HCT116 (cell line): ENCODE results near the gene DIO2. TPM values are rescaled to one million over a fixed set of nuclear protein-coding genes. Genes with fewer than 3 reads are reported as not detected.

Experiments
- ATAC-seq: fragments of 200-7000 bp; cut with Tn5 transposase; 2 replicates; pipeline ENCODE4 v1.9.1; 2020; ENCODE audit warnings: mild to moderate bottlenecking, moderate library complexity
- BruUV-seq: library from RNA; stranded (reverse); fragments of 400-500 nt; replicated peaks from 2 replicates; lab custom pipeline; 2021; lab: Mats Ljungman, UMichigan
- CTCF ChIA-PET: fragments of 300-600 bp; sonication (Branson Sonifier 250); formaldehyde crosslinking; loops from one replicate; lab custom pipeline; 2021; ENCODE audit warnings: antibody characterized with exemption; lab: Charles Lee
- POLR2A ChIA-PET: fragments of 300-600, 350-600 bp; sonication (Branson Sonifier 250); formaldehyde crosslinking; loops from one replicate; lab custom pipeline; 2021; ENCODE audit warnings: antibody characterized with exemption; lab: Charles Lee
- RAD21 ChIA-PET, 2 experiments: fragments of 300-600 bp; sonication (Branson Sonifier 250); formaldehyde crosslinking; loops; one replicate each; lab custom pipeline; 2023; ENCODE audit warnings: low total read pairs in 2 of 2; ENCODE audit not compliant: uncharacterized antibody in 2 of 2, unreplicated experiment in 2 of 2, low non-redundant PET in 1 of 2; lab: Charles Lee
- DNase-seq: peaks from one replicate; pipeline ENCODE4 v3.0.0-alpha.2; 2010; ENCODE audit warnings: low read depth, low spot score
- H2AFZ ChIP-seq: fragments of 200-600 bp; shearing (Covaris generic), sonication (generic); 2 replicates; pipeline ENCODE4 v1.6.1; 2017; ENCODE audit warnings: low read depth, mixed run types, mixed read lengths, antibody characterized with exemption, low read length; ENCODE audit not compliant: poor library complexity, severe bottlenecking
- H3K27ac ChIP-seq: 2 replicates; pipeline ENCODE4 v1.5.1; 2012; ENCODE audit warnings: low read depth, low read length
- H3K27me3 ChIP-seq: fragments of 200-600 bp; sonication (generic); 2 replicates; pipeline ENCODE4 v1.6.1; 2016; ENCODE audit warnings: mixed run types, low read length, mixed read lengths; ENCODE audit not compliant: insufficient read depth
- H3K36me3 ChIP-seq, 2 experiments: fragments of 200-500 bp in 1 of 2; fragments of 200-600 bp in 1 of 2; sonication (Bioruptor generic) in 1 of 2; sonication (generic) in 1 of 2; 2 replicates each; pipeline versions ENCODE4 v1.5.1 to v1.6.1; 2014 to 2016; ENCODE audit warnings: low read length in 2 of 2, inconsistent platforms in 1 of 2, mixed read lengths in 1 of 2, mixed run types in 1 of 2; ENCODE audit not compliant: insufficient read depth in 2 of 2, control insufficient read depth in 1 of 2
- H3K4me1 ChIP-seq, 2 experiments: fragments of 200-600 bp in 1 of 2; sonication (generic) in 1 of 2; 2 replicates each; pipeline versions ENCODE4 v1.5.1 to v1.6.1; 2012 to 2017; ENCODE audit warnings: low read length in 2 of 2, inconsistent platforms in 1 of 2, mild to moderate bottlenecking in 1 of 2, mixed read lengths in 1 of 2, mixed run types in 1 of 2, moderate library complexity in 1 of 2; ENCODE audit not compliant: insufficient read depth in 2 of 2, control insufficient read depth in 1 of 2
- H3K4me2 ChIP-seq: fragments of 200-600 bp; sonication (generic); 2 replicates; pipeline ENCODE4 v1.6.1; 2017; ENCODE audit warnings: mixed run types, low read length, mixed read lengths
- H3K4me3 ChIP-seq, 2 experiments: fragments of 200-600 bp in 1 of 2; sonication (generic) in 1 of 2; replicated peaks in 1 of 2; 2 replicates each; pipeline ENCODE4 v1.5.1; 2011 to 2016; ENCODE audit warnings: low read length in 2 of 2, control low read depth in 1 of 2, low read depth in 1 of 2, mild to moderate bottlenecking in 1 of 2, mixed read lengths in 1 of 2, mixed run types in 1 of 2
- H3K79me2 ChIP-seq: fragments of 200-600 bp; sonication (generic); 2 replicates; pipeline ENCODE4 v1.6.1; 2017; ENCODE audit warnings: mild to moderate bottlenecking, mixed run types, low read length, moderate library complexity, mixed read lengths; ENCODE audit not compliant: insufficient read depth
- H3K9ac ChIP-seq: fragments of 200-600 bp; sonication (generic); 2 replicates; pipeline ENCODE4 v1.6.1; 2016; ENCODE audit warnings: low read length, mixed read lengths
- H3K9me2 ChIP-seq: fragments of 200-600 bp; sonication (generic), shearing (Covaris generic); 2 replicates; pipeline ENCODE4 v1.6.1; 2017; ENCODE audit warnings: mixed run types, mild to moderate bottlenecking, moderate library complexity; ENCODE audit not compliant: insufficient read depth
- H3K9me3 ChIP-seq, 2 experiments: fragments of 200-500 bp in 1 of 2; fragments of 200-600 bp in 1 of 2; sonication (Bioruptor generic) in 1 of 2; sonication (generic) in 1 of 2; 2 replicates each; pipeline ENCODE4 v1.6.1; 2014 to 2017; ENCODE audit warnings: low read length in 2 of 2, mixed read lengths in 2 of 2, inconsistent platforms in 1 of 2, low read depth in 1 of 2, mild to moderate bottlenecking in 1 of 2, mixed run types in 1 of 2, moderate library complexity in 1 of 2; ENCODE audit not compliant: control insufficient read depth in 1 of 2, insufficient read depth in 1 of 2
- H4K20me1 ChIP-seq: fragments of 200-600 bp; sonication (generic), shearing (Covaris generic); 2 replicates; pipeline ENCODE4 v1.6.1; 2017; ENCODE audit warnings: mixed run types, mild to moderate bottlenecking, moderate library complexity; ENCODE audit not compliant: insufficient read depth
- ATF3 ChIP-seq: IDR thresholded peaks from 2 replicates; pipeline ENCODE4 v1.6.1; 2012
- CEBPB ChIP-seq: IDR thresholded peaks from 2 replicates; pipeline ENCODE4 v1.6.1; 2012; ENCODE audit warnings: low read depth
- CTCF ChIP-seq, 3 experiments: fragments of 200-600 bp in 1 of 3; sonication (generic) in 1 of 3; IDR thresholded peaks in 2 of 3; conservative IDR thresholded peaks in 1 of 3; 2 replicates each; pipeline ENCODE4 v1.5.1; 2012 to 2017; ENCODE audit warnings: low read depth in 2 of 3, low read length in 2 of 3, antibody characterized with exemption in 1 of 3, borderline replicate concordance in 1 of 3, control low read depth in 1 of 3, mild to moderate bottlenecking in 1 of 3, mixed read lengths in 1 of 3, mixed run types in 1 of 3, moderate library complexity in 1 of 3; ENCODE audit not compliant: insufficient read depth in 1 of 3
- ELF1 ChIP-seq: IDR thresholded peaks from 2 replicates; pipeline ENCODE4 v1.6.1; 2012; ENCODE audit warnings: low read depth, borderline replicate concordance
- EZH2 ChIP-seq: fragments of 200-600 bp; sonication (generic); IDR thresholded peaks from 2 replicates; pipeline ENCODE4 v1.6.1; 2017; ENCODE audit warnings: antibody characterized with exemption, mixed run types
- EZH2phosphoT487 ChIP-seq: fragments of 200-600 bp; IDR thresholded peaks from 2 replicates; pipeline ENCODE4 v1.6.1; 2018; ENCODE audit warnings: antibody characterized with exemption, borderline replicate concordance
- FOSL1 ChIP-seq: IDR thresholded peaks from 2 replicates; pipeline ENCODE4 v1.6.1; 2012; ENCODE audit warnings: low read depth
- MAX ChIP-seq: IDR thresholded peaks from 2 replicates; pipeline ENCODE4 v1.6.1; 2012
- POLR2A ChIP-seq: IDR thresholded peaks from 2 replicates; pipeline ENCODE4 v1.7.0; 2011; ENCODE audit warnings: borderline replicate concordance; ENCODE audit not compliant: insufficient read depth, insufficient read length; ENCODE audit errors: extremely low read depth
- POLR2AphosphoS5 ChIP-seq: IDR thresholded peaks from 2 replicates; pipeline ENCODE4 v1.6.1; 2011; ENCODE audit warnings: mild to moderate bottlenecking, low read depth, low read length, moderate library complexity
- RAD21 ChIP-seq: IDR thresholded peaks from 2 replicates; pipeline ENCODE4 v1.6.1; 2012; ENCODE audit warnings: low read depth, mild to moderate bottlenecking
- SIN3A ChIP-seq: IDR thresholded peaks from 2 replicates; pipeline ENCODE4 v1.6.1; 2012; ENCODE audit warnings: low read depth
- SP1 ChIP-seq: IDR thresholded peaks from 2 replicates; pipeline ENCODE4 v1.6.1; 2012; ENCODE audit warnings: low read depth
- SRF ChIP-seq: IDR thresholded peaks from 2 replicates; pipeline ENCODE4 v1.6.1; 2012; ENCODE audit warnings: low read depth
- TCF7L2 ChIP-seq: IDR thresholded peaks from 2 replicates; pipeline ENCODE4 v1.7.0; 2011; ENCODE audit warnings: borderline replicate concordance, inconsistent platforms; ENCODE audit not compliant: insufficient read depth, insufficient read length; ENCODE audit errors: extremely low read depth
- YY1 ChIP-seq: IDR thresholded peaks from 2 replicates; pipeline ENCODE4 v1.6.1; 2011; ENCODE audit warnings: low read length, low read depth, moderate library complexity, mild to moderate bottlenecking; ENCODE audit not compliant: insufficient replicate concordance; ENCODE audit errors: extremely low read depth
- ZFX ChIP-seq: fragments of 450-650 bp; IDR thresholded peaks from 2 replicates; pipeline ENCODE4 v1.6.1; 2017
- ZNF274 ChIP-seq: fragments of 200-500 bp; sonication (Bioruptor generic); IDR thresholded peaks from 2 replicates; pipeline ENCODE4 v1.6.1; 2014; ENCODE audit warnings: mild to moderate bottlenecking, low read depth, low read length, inconsistent platforms
- intact Hi-C: fragments of 100-400 bp; cut with micrococcal nuclease; formaldehyde crosslinking; loops from 2 replicates; pipeline ENCODE4 v1.10.0; 2022
- total RNA-seq: library from RNA; stranded (reverse); gene quantifications from one replicate; pipeline ENCODE4 v1.2.1, GENCODE V29; 2021; ENCODE audit not compliant: unreplicated experiment
- TF ChIP-seq, protein P1 (sequence below): IDR thresholded peaks from 2 replicates; pipeline ENCODE4 v1.6.1; 2012; ENCODE audit warnings: low read depth

The DIO2 gene
- total RNA-seq, 1 experiment from 2014 or later, result 0.10 TPM

GRCh38 chr14:80237143-80237542 lies 25.8 kb upstream of the DIO2 start:
- H3K36me3 ChIP-seq, result no peaks in the 10 kb centered on the region
- no peaks in the 10 kb centered on the region for H4K20me1 ChIP-seq
- no peak overlapping the region for H3K9ac ChIP-seq
- no peak overlapping the region for H3K4me3 ChIP-seq
- POLR2A ChIA-PET, result no interaction called here
- no peaks in the 10 kb centered on the region for H3K4me1 ChIP-seq
- H3K9me2 ChIP-seq, result no peaks in the 10 kb centered on the region
- RAD21 ChIA-PET, result no interaction called here
- H3K79me2 ChIP-seq, result no peaks in the 10 kb centered on the region
- no peak overlapping the region for H3K27ac ChIP-seq
- H3K4me2 ChIP-seq, result no peak overlapping the region
- BruUV-seq, result no TSS peak
- H2AFZ ChIP-seq, result no peak overlapping the region
- DNase-seq, result no peak
- CTCF ChIA-PET, result no interaction called here
- TF ChIP-seq EZH2, result no peak
- TF ChIP-seq, protein P1, sequence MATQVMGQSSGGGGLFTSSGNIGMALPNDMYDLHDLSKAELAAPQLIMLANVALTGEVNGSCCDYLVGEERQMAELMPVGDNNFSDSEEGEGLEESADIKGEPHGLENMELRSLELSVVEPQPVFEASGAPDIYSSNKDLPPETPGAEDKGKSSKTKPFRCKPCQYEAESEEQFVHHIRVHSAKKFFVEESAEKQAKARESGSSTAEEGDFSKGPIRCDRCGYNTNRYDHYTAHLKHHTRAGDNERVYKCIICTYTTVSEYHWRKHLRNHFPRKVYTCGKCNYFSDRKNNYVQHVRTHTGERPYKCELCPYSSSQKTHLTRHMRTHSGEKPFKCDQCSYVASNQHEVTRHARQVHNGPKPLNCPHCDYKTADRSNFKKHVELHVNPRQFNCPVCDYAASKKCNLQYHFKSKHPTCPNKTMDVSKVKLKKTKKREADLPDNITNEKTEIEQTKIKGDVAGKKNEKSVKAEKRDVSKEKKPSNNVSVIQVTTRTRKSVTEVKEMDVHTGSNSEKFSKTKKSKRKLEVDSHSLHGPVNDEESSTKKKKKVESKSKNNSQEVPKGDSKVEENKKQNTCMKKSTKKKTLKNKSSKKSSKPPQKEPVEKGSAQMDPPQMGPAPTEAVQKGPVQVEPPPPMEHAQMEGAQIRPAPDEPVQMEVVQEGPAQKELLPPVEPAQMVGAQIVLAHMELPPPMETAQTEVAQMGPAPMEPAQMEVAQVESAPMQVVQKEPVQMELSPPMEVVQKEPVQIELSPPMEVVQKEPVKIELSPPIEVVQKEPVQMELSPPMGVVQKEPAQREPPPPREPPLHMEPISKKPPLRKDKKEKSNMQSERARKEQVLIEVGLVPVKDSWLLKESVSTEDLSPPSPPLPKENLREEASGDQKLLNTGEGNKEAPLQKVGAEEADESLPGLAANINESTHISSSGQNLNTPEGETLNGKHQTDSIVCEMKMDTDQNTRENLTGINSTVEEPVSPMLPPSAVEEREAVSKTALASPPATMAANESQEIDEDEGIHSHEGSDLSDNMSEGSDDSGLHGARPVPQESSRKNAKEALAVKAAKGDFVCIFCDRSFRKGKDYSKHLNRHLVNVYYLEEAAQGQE, result no peak
- TF ChIP-seq CEBPB, result no peak
- TF ChIP-seq ZNF274, result no peak
- no peak for TF ChIP-seq RAD21
- no peak for TF ChIP-seq POLR2A
- no peak for TF ChIP-seq FOSL1
- no peak for TF ChIP-seq ATF3
- TF ChIP-seq POLR2AphosphoS5, result no peak
- TF ChIP-seq SRF, result no peak
- no peak for TF ChIP-seq ZFX
- TF ChIP-seq ELF1, result no peak
- no peak for TF ChIP-seq CTCF (IDR thresholded peaks at IDR 0.05 in 2 of 3, conservative IDR thresholded peaks at IDR 0.05 in 1 of 3; ENCODE audit: borderline replicate concordance in 1 of 3, insufficient read depth in 1 of 3, low read depth in 2 of 3, low read length in 2 of 3)
- TF ChIP-seq YY1, result no peak
- TF ChIP-seq SIN3A, result no peak
- no peak for TF ChIP-seq MAX
- TF ChIP-seq SP1, result no peak
- TF ChIP-seq EZH2phosphoT487, result no peak
- TF ChIP-seq TCF7L2, result no peak
- no peak for ATAC-seq
- intact Hi-C loops, result no loop called here
- peaks cover 0 to 3% of the 10 kb centered on the region in 2 experiments; a peak in 1 of 4 replicates for H3K9me3 ChIP-seq
- H3K27me3 ChIP-seq, result no peaks in the 10 kb centered on the region
